KBM-7 (cell line): ENCODE data around the gene CORO1C.

Experiments
- DNase-seq: peaks from one replicate; pipeline ENCODE4 v3.0.0-alpha.2; 2015
- in situ Hi-C: fragments of 300-500 bp; cut with MboI; formaldehyde crosslinking; loops from 2 replicates; pipeline ENCODE4 v1.14.3; 2020; ENCODE audit warnings: low sequenced_read_pairs, low pct_unique_long_range_greater_than_20kb, mixed read lengths

Gene CORO1C

GRCh38 chr12:108704527-108704926, 26.8 kb downstream of the CORO1C start:
- in situ Hi-C loops, result no loop called here
- DNase-seq, result no peak

GRCh38 chr12:108702595-108703320, 28.6 kb downstream of the CORO1C start:
- in situ Hi-C loops, result no loop called here
- DNase-seq, result no peak

- in situ Hi-C loops, result no loop called here
- no peak for DNase-seq
Measured at GRCh38 chr12:108701779-108702441, 29.4 kb downstream of the CORO1C start.

GRCh38 chr12:108700833-108701541, 30.3 kb downstream of the CORO1C start:
- in situ Hi-C loops, result no loop called here
- no peak for DNase-seq

GRCh38 chr12:108699955-108700563, 31.3 kb downstream of the CORO1C start:
- DNase-seq, result peak; percentile 65
- in situ Hi-C loops, result no loop called here

GRCh38 chr12:108697905-108698304, 33.4 kb downstream of the CORO1C start:
- in situ Hi-C loops, result no loop called here
- DNase-seq, result no peak

GRCh38 chr12:108696996-108697290, 34.4 kb downstream of the CORO1C start:
- no peak for DNase-seq
- in situ Hi-C loops, result no loop called here

GRCh38 chr12:108696111-108696995, 35.0 kb downstream of the CORO1C start:
- in situ Hi-C loops, result no loop called here

GRCh38 chr12:108694812-108695278, 36.5 kb downstream of the CORO1C start:
- in situ Hi-C loops, result no loop called here
- no peak for DNase-seq

More at GRCh38 chr12:108696111-108696995, 35.0 kb downstream of the CORO1C start:
- peak; percentile 34 for DNase-seq

GRCh38 chr12:108693751-108694150, 37.6 kb downstream of the CORO1C start:
- no peak for DNase-seq
- in situ Hi-C loops, result no loop called here

- in situ Hi-C loops, result no loop called here
- no peak for DNase-seq
Measured at GRCh38 chr12:108693186-108693730, 38.1 kb downstream of the CORO1C start.

GRCh38 chr12:108691998-108692808, 39.1 kb downstream of the CORO1C start:
- DNase-seq, result no peak
- in situ Hi-C loops, result no loop called here

- peak; percentile 97 for DNase-seq
- in situ Hi-C loops, result no loop called here
Measured at GRCh38 chr12:108691175-108691997, 39.9 kb downstream of the CORO1C start.

- DNase-seq, result no peak
- in situ Hi-C loops, result no loop called here
Measured at GRCh38 chr12:108690542-108691174, 40.7 kb downstream of the CORO1C start.

GRCh38 chr12:108690191-108690518, 41.2 kb downstream of the CORO1C start:
- in situ Hi-C loops, result no loop called here
- no peak for DNase-seq

GRCh38 chr12:108689314-108690190, 41.8 kb downstream of the CORO1C start:
- in situ Hi-C loops, result no loop called here
- DNase-seq, result peak; percentile 90
